ENCODE data around the gene MAP2K5.

MAP2K5 gene

GRCh38 chr15:67521783-67522568, 20.5 kb upstream of the MAP2K5 start:
- DNase-seq: peak; percentile 30

- DNase-seq: no peak
Observed at GRCh38 chr15:67523330-67523729, 19.2 kb upstream of the MAP2K5 start.

GRCh38 chr15:67524235-67524634, 18.3 kb upstream of the MAP2K5 start:
- DNase-seq: no peak

- no peak for DNase-seq
Observed at GRCh38 chr15:67528513-67528912, 14.0 kb upstream of the MAP2K5 start.

GRCh38 chr15:67531379-67531914, 11.1 kb upstream of the MAP2K5 start:
- DNase-seq: peak; percentile 82

GRCh38 chr15:67533873-67534272, 8.6 kb upstream of the MAP2K5 start:
- no peak for DNase-seq

GRCh38 chr15:67534360-67534759, 8.1 kb upstream of the MAP2K5 start:
- no peak for DNase-seq

GRCh38 chr15:67537771-67538170, 4.7 kb upstream of the MAP2K5 start:
- no peak for DNase-seq

GRCh38 chr15:67543348-67543718, 830 bp downstream of the MAP2K5 start:
- no peak for DNase-seq

GRCh38 chr15:67544475-67544874, 2.0 kb downstream of the MAP2K5 start:
- no peak for DNase-seq

- DNase-seq: no peak
Observed at GRCh38 chr15:67545864-67546263, 3.4 kb downstream of the MAP2K5 start.

- no peak for DNase-seq
Observed at GRCh38 chr15:67547064-67547463, 4.6 kb downstream of the MAP2K5 start.

GRCh38 chr15:67547836-67548235, 5.3 kb downstream of the MAP2K5 start:
- no peak for DNase-seq

GRCh38 chr15:67548236-67548852, 5.8 kb downstream of the MAP2K5 start:
- peak; percentile 34 for DNase-seq

- DNase-seq: no peak
Observed at GRCh38 chr15:67548862-67549651, 6.6 kb downstream of the MAP2K5 start.

- DNase-seq: no peak
Observed at GRCh38 chr15:67549736-67550135, 7.2 kb downstream of the MAP2K5 start.

GRCh38 chr15:67550522-67550921, 8.0 kb downstream of the MAP2K5 start:
- DNase-seq: no peak

- DNase-seq: no peak
Observed at GRCh38 chr15:67551207-67551743, 8.8 kb downstream of the MAP2K5 start.

- no peak for DNase-seq
Observed at GRCh38 chr15:67554580-67554979, 12.1 kb downstream of the MAP2K5 start.

- no peak for DNase-seq
Observed at GRCh38 chr15:67556976-67557570, 14.6 kb downstream of the MAP2K5 start.

- DNase-seq: no peak
Observed at GRCh38 chr15:67558502-67558901, 16.0 kb downstream of the MAP2K5 start.

- DNase-seq: no peak
Observed at GRCh38 chr15:67559158-67559557, 16.7 kb downstream of the MAP2K5 start.

- DNase-seq: no peak
Observed at GRCh38 chr15:67559576-67559975, 17.1 kb downstream of the MAP2K5 start.

All from HCEC 1CT (cell line).